ENCODE measurements around the gene SHISA6.

DNA sequence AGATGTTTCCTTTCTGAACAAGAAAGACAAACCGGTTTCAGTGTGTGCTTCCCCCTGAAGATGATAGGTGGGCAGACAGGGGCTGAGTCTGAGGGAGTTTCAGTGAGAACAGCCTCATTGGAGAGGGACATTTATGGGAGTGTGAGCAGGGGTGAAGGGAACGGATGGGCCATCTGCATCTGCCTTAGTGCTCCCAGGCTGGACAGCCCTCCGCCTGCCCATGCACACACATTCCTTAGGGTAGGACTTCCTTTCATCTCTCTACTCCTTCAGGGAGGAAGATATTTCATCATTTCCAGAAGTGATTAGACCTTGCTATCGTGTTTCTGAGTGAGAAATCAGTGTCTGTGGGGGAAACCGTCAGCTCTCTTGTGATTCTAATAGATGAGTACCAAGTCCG is 3.8 kb downstream of the SHISA6 start:
- TF ChIP-seq POLR2AphosphoS5 (IDR thresholded peaks at IDR 0.05; ENCODE audit: low read depth, low read length): no peak
- no peak for TF ChIP-seq TAF1 (IDR thresholded peaks at IDR 0.05; ENCODE audit: borderline replicate concordance, insufficient read depth, low read length)
- no peak for TF ChIP-seq REST (IDR thresholded peaks at IDR 0.05; ENCODE audit: insufficient read depth in 1 of 2, low read depth in 2 of 2, low read length in 2 of 2)

Data from PFSK-1 (cell line).